HG03025 (cell line): ENCODE measurements around the gene MOB4.
"Not testable (repeated sequence)": the region's sequence is repeated elsewhere in the genome, so short reads cannot be mapped to it uniquely, and the experiment has no call there.

Experiments used
- ATAC-seq: cut with Tn5 transposase; IDR thresholded peaks from one replicate; pipeline ENCODE4 v1.9.1; 2021; ENCODE audit warnings: mild to moderate bottlenecking, moderate library complexity; ENCODE audit not compliant: unreplicated experiment, low FRiP score

The MOB4 gene

GRCh38 chr2:197515739-197516392 lies at the start of gene MOB4:
MOB4 (plus strand) TSS chr2:197516066; CDS start chr2:197516087, 21 bp downstream.
- peak; percentile 95 for ATAC-seq

GRCh38 chr2:197472166-197472565 lies 43.7 kb upstream of the MOB4 start:
- ATAC-seq, result no peak

GRCh38 chr2:197477797-197478196 lies 38.1 kb upstream of the MOB4 start:
- ATAC-seq, result no peak

- no peak for ATAC-seq
Observed at GRCh38 chr2:197480165-197481036, 35.5 kb upstream of the MOB4 start.

GRCh38 chr2:197484248-197484647 lies 31.6 kb upstream of the MOB4 start:
- ATAC-seq, result not testable (repeated sequence)

- no peak for ATAC-seq
Observed at GRCh38 chr2:197486175-197486574, 29.7 kb upstream of the MOB4 start.

- ATAC-seq, result no peak
Observed at GRCh38 chr2:197487385-197487784, 28.5 kb upstream of the MOB4 start.

- no peak for ATAC-seq
Observed at GRCh38 chr2:197495433-197496134, 20.3 kb upstream of the MOB4 start.

- ATAC-seq, result no peak
Observed at GRCh38 chr2:197496695-197497094, 19.2 kb upstream of the MOB4 start.

- no peak for ATAC-seq
Observed at GRCh38 chr2:197497326-197497725, 18.5 kb upstream of the MOB4 start.

- ATAC-seq, result no peak
Observed at GRCh38 chr2:197498235-197498936, 17.5 kb upstream of the MOB4 start.

GRCh38 chr2:197498937-197499593 lies 16.8 kb upstream of the MOB4 start:
- ATAC-seq, result peak; percentile 13

GRCh38 chr2:197499594-197500502 lies 16.0 kb upstream of the MOB4 start, which contains the start of the genes HSPD1 and HSPE1:
HSPD1 (minus strand) TSS chr2:197499840; CDS start chr2:197498848, 992 bp downstream.
HSPE1 (plus strand) TSS chr2:197500379; CDS start chr2:197500437, 58 bp downstream.
- ATAC-seq, result peak; percentile 85

GRCh38 chr2:197500503-197501131 lies 15.2 kb upstream of the MOB4 start:
- peak; percentile 11 for ATAC-seq

GRCh38 chr2:197502201-197502600 lies 13.7 kb upstream of the MOB4 start:
- ATAC-seq, result no peak

GRCh38 chr2:197502685-197503084 lies 13.2 kb upstream of the MOB4 start:
- no peak for ATAC-seq

- ATAC-seq, result no peak
Observed at GRCh38 chr2:197504000-197504399, 11.9 kb upstream of the MOB4 start.

- no peak for ATAC-seq
Observed at GRCh38 chr2:197504512-197504911, 11.4 kb upstream of the MOB4 start.
